ENCODE results near the gene C1QTNF12. TPM values are rescaled to one million over a fixed set of nuclear protein-coding genes. Genes with fewer than 3 reads are reported as not detected.
A peak's percentile ranks its signal among the peaks of the same experiment; 100 is the strongest.

The C1QTNF12 gene
- polyA plus RNA-seq, 3 donors, result 1.1 TPM; not detected in 2

DNA sequence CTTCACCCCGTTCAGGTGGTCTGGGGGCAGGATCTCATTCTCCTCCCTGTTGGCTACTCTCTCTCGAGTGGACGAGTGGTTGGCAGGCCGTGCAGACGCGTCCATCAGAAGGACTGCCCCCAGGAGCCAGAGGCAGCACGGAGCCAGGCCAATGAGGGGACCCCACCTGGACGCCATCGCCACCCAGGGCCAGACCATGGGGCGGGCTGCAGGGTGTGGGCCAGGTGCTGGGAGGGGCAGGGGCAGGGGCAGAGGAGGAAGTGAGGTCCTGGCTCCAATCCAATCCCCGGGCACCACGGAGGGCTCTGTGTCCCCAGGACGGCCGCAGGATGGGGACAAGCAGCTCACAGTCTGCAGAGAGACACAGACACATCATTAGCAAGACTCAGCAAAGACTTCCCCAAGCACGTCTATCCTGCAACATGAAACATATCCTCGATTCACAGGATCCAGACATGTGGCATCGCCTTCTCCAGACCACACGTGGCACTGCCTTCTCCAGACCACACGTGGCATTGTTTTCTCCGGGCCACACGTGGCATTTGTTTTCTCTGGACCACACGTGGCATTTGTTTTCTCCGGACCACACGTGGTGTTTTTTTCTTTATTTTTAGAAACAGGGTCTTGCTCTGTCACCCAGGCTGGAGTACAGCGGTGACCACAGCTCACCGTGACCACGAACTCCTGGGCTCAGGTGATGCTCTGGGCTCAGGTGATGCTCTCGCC lies 17.8 kb downstream of the C1QTNF12 start:
- peaks cover 0 to 3% (median 0%) of the 10 kb centered on the region in 7 donors for H3K9me3 Mint-ChIP-seq
- H3K27ac ChIP-seq (ENCODE audit: low read depth in 1 of 2, low read length in 2 of 2), result no peak overlapping the region
- no peak overlapping the region for H3K4me3 ChIP-seq (replicated peaks in 1 of 3; ENCODE audit: low read depth in 2 of 3, low read length in 3 of 3)
- H3K79me2 ChIP-seq (ENCODE audit: insufficient read depth, low read length), result peaks cover 84% of the 10 kb centered on the region
- no peaks in the 10 kb centered on the region for H3K9me3 ChIP-seq (replicated peaks in 1 of 2; ENCODE audit: control insufficient read depth in 1 of 2, insufficient read depth in 1 of 2, low read length in 2 of 2)
- H3K4me2 ChIP-seq (replicated peaks; ENCODE audit: extremely low read depth, low read length, poor library complexity, severe bottlenecking), result no peak overlapping the region
- intact Hi-C loops (cut with micrococcal nuclease), result no loop called here
- H3K27me3 ChIP-seq (ENCODE audit: control insufficient read depth in 2 of 2, insufficient read depth in 2 of 2, low read length in 2 of 2), result no peaks in the 10 kb centered on the region
- H3K27ac Mint-ChIP-seq, result peak overlapping the region in 1 of 7 donors; percentile 63
- H3K4me1 ChIP-seq (ENCODE audit: control insufficient read depth in 1 of 2, insufficient read depth in 2 of 2, low read length in 2 of 2), result peaks cover 19 to 31% of the 10 kb centered on the region in 2 donors
- H3K9ac ChIP-seq (ENCODE audit: insufficient read depth, low read length, poor library complexity, severe bottlenecking), result no peak overlapping the region
- TF ChIP-seq, protein P1, sequence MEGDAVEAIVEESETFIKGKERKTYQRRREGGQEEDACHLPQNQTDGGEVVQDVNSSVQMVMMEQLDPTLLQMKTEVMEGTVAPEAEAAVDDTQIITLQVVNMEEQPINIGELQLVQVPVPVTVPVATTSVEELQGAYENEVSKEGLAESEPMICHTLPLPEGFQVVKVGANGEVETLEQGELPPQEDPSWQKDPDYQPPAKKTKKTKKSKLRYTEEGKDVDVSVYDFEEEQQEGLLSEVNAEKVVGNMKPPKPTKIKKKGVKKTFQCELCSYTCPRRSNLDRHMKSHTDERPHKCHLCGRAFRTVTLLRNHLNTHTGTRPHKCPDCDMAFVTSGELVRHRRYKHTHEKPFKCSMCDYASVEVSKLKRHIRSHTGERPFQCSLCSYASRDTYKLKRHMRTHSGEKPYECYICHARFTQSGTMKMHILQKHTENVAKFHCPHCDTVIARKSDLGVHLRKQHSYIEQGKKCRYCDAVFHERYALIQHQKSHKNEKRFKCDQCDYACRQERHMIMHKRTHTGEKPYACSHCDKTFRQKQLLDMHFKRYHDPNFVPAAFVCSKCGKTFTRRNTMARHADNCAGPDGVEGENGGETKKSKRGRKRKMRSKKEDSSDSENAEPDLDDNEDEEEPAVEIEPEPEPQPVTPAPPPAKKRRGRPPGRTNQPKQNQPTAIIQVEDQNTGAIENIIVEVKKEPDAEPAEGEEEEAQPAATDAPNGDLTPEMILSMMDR (IDR thresholded peaks at IDR 0.05), result no peak
- H3K36me3 Mint-ChIP-seq, result peaks cover 34 to 59% of the 10 kb centered on the region in 2 donors
- H2AFZ ChIP-seq (ENCODE audit: insufficient read depth, low read depth, low read length, poor library complexity, severe bottlenecking), result no peak overlapping the region
- H3K4me3 Mint-ChIP-seq, result no peak overlapping the region
- DNase-seq, result no peak
- peaks cover 48 to 59% of the 10 kb centered on the region in 2 donors for H3K36me3 ChIP-seq (replicated peaks in 1 of 2; ENCODE audit: control insufficient read depth in 1 of 2, insufficient read depth in 2 of 2, low read length in 2 of 2)
- H3K27me3 Mint-ChIP-seq (ENCODE audit: low read depth in 3 of 3), result no peaks in the 10 kb centered on the region
- H3K4me1 Mint-ChIP-seq, result peaks cover 25% of the 10 kb centered on the region
- H4K20me1 ChIP-seq (ENCODE audit: insufficient read depth, low read length), result peaks cover 74% of the 10 kb centered on the region
- 90% methylated on average over 27 of the region's 28 CpGs for WGBS (ENCODE audit: insufficient coverage)

- H3K4me3 Mint-ChIP-seq, result no peak overlapping the region
These were observed 18.3 kb downstream of the C1QTNF12 start for GRCh38 chr1:1228187-1228586.

More at GRCh38 chr1:1228187-1228586, 18.3 kb downstream of the C1QTNF12 start:
- TF ChIP-seq, protein P1 (IDR thresholded peaks at IDR 0.05), result no peak
- H3K27me3 ChIP-seq (ENCODE audit: control insufficient read depth in 2 of 2, insufficient read depth in 2 of 2, low read length in 2 of 2), result no peaks in the 10 kb centered on the region
- H3K4me3 ChIP-seq (replicated peaks in 1 of 3; ENCODE audit: low read depth in 2 of 3, low read length in 3 of 3), result no peak overlapping the region
- H2AFZ ChIP-seq (ENCODE audit: insufficient read depth, low read depth, low read length, poor library complexity, severe bottlenecking), result no peak overlapping the region
- no peaks in the 10 kb centered on the region for H3K27me3 Mint-ChIP-seq (ENCODE audit: low read depth in 3 of 3)
- no peak overlapping the region for H3K9ac ChIP-seq (ENCODE audit: insufficient read depth, low read length, poor library complexity, severe bottlenecking)
- no peak overlapping the region for H3K27ac ChIP-seq (ENCODE audit: low read depth in 1 of 2, low read length in 2 of 2)
- H4K20me1 ChIP-seq (ENCODE audit: insufficient read depth, low read length), result peaks cover 73% of the 10 kb centered on the region
- H3K27ac Mint-ChIP-seq, result peak overlapping the region in 2 of 7 donors; percentile 31 to 63
- intact Hi-C loops (cut with micrococcal nuclease), result no loop called here
- peaks cover 35 to 60% of the 10 kb centered on the region in 2 donors for H3K36me3 Mint-ChIP-seq
- no peak for DNase-seq
- peaks cover 21% of the 10 kb centered on the region for H3K4me1 Mint-ChIP-seq
- peaks cover 0 to 3% (median 0%) of the 10 kb centered on the region in 7 donors for H3K9me3 Mint-ChIP-seq
- peaks cover 79% of the 10 kb centered on the region for H3K79me2 ChIP-seq (ENCODE audit: insufficient read depth, low read length)
- peaks cover 19 to 27% of the 10 kb centered on the region in 2 donors for H3K4me1 ChIP-seq (ENCODE audit: control insufficient read depth in 1 of 2, insufficient read depth in 2 of 2, low read length in 2 of 2)
- peaks cover 51 to 64% of the 10 kb centered on the region in 2 donors for H3K36me3 ChIP-seq (replicated peaks in 1 of 2; ENCODE audit: control insufficient read depth in 1 of 2, insufficient read depth in 2 of 2, low read length in 2 of 2)
- no peaks in the 10 kb centered on the region for H3K9me3 ChIP-seq (replicated peaks in 1 of 2; ENCODE audit: control insufficient read depth in 1 of 2, insufficient read depth in 1 of 2, low read length in 2 of 2)
- WGBS (ENCODE audit: insufficient coverage), result 95% methylated on average over 30 of the region's 30 CpGs
- no peak overlapping the region for H3K4me2 ChIP-seq (replicated peaks; ENCODE audit: extremely low read depth, low read length, poor library complexity, severe bottlenecking)
